Activated naive CD8-positive, alpha-beta T cell treated with anti-CD3 and anti-CD28 coated beads, Interleukin-2, amount 10 ng/mL, durations not matched to agents 7 days and 5 days (primary cell): ENCODE results near the gene RPS10. TPM values are rescaled to one million over a fixed set of nuclear protein-coding genes. Genes with fewer than 3 reads are reported as not detected.

Source experiments
- ATAC-seq: fragments of 150-1000 bp; cut with Tn5 transposase; one replicate; pipeline ENCODE4 v1.10.0; 2021; ENCODE audit warnings: low read depth, moderate library complexity
- POLR2A ChIA-PET: fragments of 350-600 bp; sonication (Branson Sonifier 250); formaldehyde crosslinking; loops from one replicate; lab custom pipeline; 2021; ENCODE audit warnings: antibody characterized with exemption; lab: Charles Lee
- DNase-seq: peaks from one replicate; pipeline ENCODE4 v3.0.0; 2021
- H3K27ac Mint-ChIP-seq: one replicate; pipeline ENCODE4 v1.8.0; 2022; ENCODE audit warnings: mild to moderate bottlenecking, mixed read lengths
- H3K27me3 Mint-ChIP-seq: one replicate; pipeline ENCODE4 v1.8.0; 2022; ENCODE audit warnings: mild to moderate bottlenecking, moderate library complexity, mixed read lengths
- H3K36me3 Mint-ChIP-seq: one replicate; pipeline ENCODE4 v1.8.0; 2021; ENCODE audit warnings: mild to moderate bottlenecking, mixed read lengths
- H3K4me1 Mint-ChIP-seq: one replicate; pipeline ENCODE4 v1.8.0; 2021; ENCODE audit warnings: mixed read lengths
- H3K4me3 Mint-ChIP-seq: one replicate; pipeline ENCODE4 v1.8.0; 2022; ENCODE audit warnings: mild to moderate bottlenecking, moderate library complexity, mixed read lengths
- H3K9me3 Mint-ChIP-seq: one replicate; pipeline ENCODE4 v1.8.0; 2021; ENCODE audit warnings: mixed read lengths
- total RNA-seq, 2 experiments: library from RNA; stranded (reverse); gene quantifications; one replicate each; pipeline ENCODE4 v1.2.3, GENCODE V29; 2021

Gene RPS10
- total RNA-seq, 2 experiments from 2014 or later: 1,507 to 1,529 TPM

GRCh38 chr6:34462010-34462409 lies 36.1 kb upstream of the RPS10 start:
- no peaks in the 10 kb centered on the region for H3K36me3 Mint-ChIP-seq
- POLR2A ChIA-PET: no interaction called here
- peaks cover 5% of the 10 kb centered on the region for H3K4me1 Mint-ChIP-seq
- H3K4me3 Mint-ChIP-seq: no peak overlapping the region
- no peak overlapping the region for H3K27ac Mint-ChIP-seq
- H3K9me3 Mint-ChIP-seq: no peaks in the 10 kb centered on the region
- no peak for DNase-seq
- no peak for ATAC-seq
- peaks cover 36% of the 10 kb centered on the region for H3K27me3 Mint-ChIP-seq

- peaks cover 29% of the 10 kb centered on the region for H3K27me3 Mint-ChIP-seq
- no peaks in the 10 kb centered on the region for H3K9me3 Mint-ChIP-seq
These were observed 35.1 kb upstream of the RPS10 start for GRCh38 chr6:34460796-34461507.

GRCh38 chr6:34459899-34460593 lies 34.2 kb upstream of the RPS10 start:
- no peak overlapping the region for H3K27ac Mint-ChIP-seq
- POLR2A ChIA-PET: no interaction called here
- peak; percentile 65 for ATAC-seq

More at GRCh38 chr6:34460796-34461507, 35.1 kb upstream of the RPS10 start:
- DNase-seq (no peak), ATAC-seq (no peak)
- no peaks in the 10 kb centered on the region for H3K36me3 Mint-ChIP-seq
- peaks cover 5% of the 10 kb centered on the region for H3K4me1 Mint-ChIP-seq
- no peak overlapping the region for H3K4me3 Mint-ChIP-seq
- POLR2A ChIA-PET: no interaction called here
- H3K27ac Mint-ChIP-seq: no peak overlapping the region

GRCh38 chr6:34457742-34458735 lies 32.2 kb upstream of the RPS10 start:
- ATAC-seq (no peak), DNase-seq (no peak)
- H3K4me3 Mint-ChIP-seq: no peak overlapping the region
- H3K9me3 Mint-ChIP-seq: no peaks in the 10 kb centered on the region
- no peaks in the 10 kb centered on the region for H3K4me1 Mint-ChIP-seq
- no peak overlapping the region for H3K27ac Mint-ChIP-seq
- POLR2A ChIA-PET: no interaction called here
- H3K27me3 Mint-ChIP-seq: peaks cover 12% of the 10 kb centered on the region
- no peaks in the 10 kb centered on the region for H3K36me3 Mint-ChIP-seq

More at GRCh38 chr6:34459899-34460593, 34.2 kb upstream of the RPS10 start:
- peaks cover under 1% of the 10 kb centered on the region for H3K4me1 Mint-ChIP-seq
- H3K27me3 Mint-ChIP-seq: peaks cover 24% of the 10 kb centered on the region
- H3K36me3 Mint-ChIP-seq: no peaks in the 10 kb centered on the region
- H3K9me3 Mint-ChIP-seq: no peaks in the 10 kb centered on the region
- no peak overlapping the region for H3K4me3 Mint-ChIP-seq
- no peak for DNase-seq

GRCh38 chr6:34457382-34457741 lies 31.5 kb upstream of the RPS10 start:
- peaks cover 8% of the 10 kb centered on the region for H3K27me3 Mint-ChIP-seq
- H3K36me3 Mint-ChIP-seq: no peaks in the 10 kb centered on the region
- POLR2A ChIA-PET: interaction anchor here (0.6 kb wide), 1 partner anchor 1571 kb away, joined by 3 read pairs; no protein-coding TSS in a partner anchor
- no peaks in the 10 kb centered on the region for H3K4me1 Mint-ChIP-seq
- H3K9me3 Mint-ChIP-seq: no peaks in the 10 kb centered on the region
- no peak overlapping the region for H3K4me3 Mint-ChIP-seq
- H3K27ac Mint-ChIP-seq: no peak overlapping the region
- no peak for ATAC-seq
- no peak for DNase-seq

- Mint-ChIP-seq H3K27ac (no peak overlapping the region), H3K27me3 (no peaks in the 10 kb centered on the region), H3K9me3 (no peaks in the 10 kb centered on the region), H3K36me3 (no peaks in the 10 kb centered on the region), H3K4me1 (no peaks in the 10 kb centered on the region), H3K4me3 (no peak overlapping the region)
- DNase-seq (no peak), ATAC-seq (no peak)
- POLR2A ChIA-PET: no interaction called here
These were observed 30.0 kb upstream of the RPS10 start for GRCh38 chr6:34455831-34456230.

GRCh38 chr6:34451192-34451591 lies 25.3 kb upstream of the RPS10 start:
- no peak for DNase-seq
- Mint-ChIP-seq H3K4me3 (no peak overlapping the region), H3K9me3 (no peaks in the 10 kb centered on the region), H3K4me1 (no peaks in the 10 kb centered on the region), H3K27me3 (no peaks in the 10 kb centered on the region), H3K36me3 (no peaks in the 10 kb centered on the region), H3K27ac (no peak overlapping the region)
- ATAC-seq: no peak
- POLR2A ChIA-PET: no interaction called here

- Mint-ChIP-seq H3K27me3 (peaks cover 2% of the 10 kb centered on the region), H3K4me1 (no peaks in the 10 kb centered on the region), H3K4me3 (no peak overlapping the region), H3K27ac (no peak overlapping the region), H3K9me3 (no peaks in the 10 kb centered on the region), H3K36me3 (no peaks in the 10 kb centered on the region)
- ATAC-seq (no peak), DNase-seq (no peak)
- POLR2A ChIA-PET: no interaction called here
These were observed 22.0 kb upstream of the RPS10 start for GRCh38 chr6:34447910-34448309.

GRCh38 chr6:34447386-34447785 lies 21.5 kb upstream of the RPS10 start:
- Mint-ChIP-seq H3K27me3 (peaks cover 3% of the 10 kb centered on the region), H3K9me3 (no peaks in the 10 kb centered on the region), H3K27ac (no peak overlapping the region), H3K4me3 (no peak overlapping the region), H3K36me3 (no peaks in the 10 kb centered on the region), H3K4me1 (no peaks in the 10 kb centered on the region)
- POLR2A ChIA-PET: no interaction called here
- ATAC-seq: no peak
- no peak for DNase-seq

- ATAC-seq (no peak), DNase-seq (no peak)
- no peaks in the 10 kb centered on the region for H3K9me3 Mint-ChIP-seq
- POLR2A ChIA-PET: no interaction called here
- H3K4me3 Mint-ChIP-seq: no peak overlapping the region
- no peak overlapping the region for H3K27ac Mint-ChIP-seq
- peaks cover 2% of the 10 kb centered on the region for H3K4me1 Mint-ChIP-seq
- H3K27me3 Mint-ChIP-seq: peaks cover 3% of the 10 kb centered on the region
- H3K36me3 Mint-ChIP-seq: no peaks in the 10 kb centered on the region
These were observed 19.5 kb upstream of the RPS10 start for GRCh38 chr6:34445313-34445860.

GRCh38 chr6:34441526-34441925 lies 15.7 kb upstream of the RPS10 start:
- H3K27ac Mint-ChIP-seq: peak overlapping the region; percentile 17
- H3K4me3 Mint-ChIP-seq: no peak overlapping the region
- peaks cover 2% of the 10 kb centered on the region for H3K9me3 Mint-ChIP-seq
- DNase-seq: no peak
- peaks cover 3% of the 10 kb centered on the region for H3K27me3 Mint-ChIP-seq
- POLR2A ChIA-PET: no interaction called here
- ATAC-seq: no peak
- peaks cover 2% of the 10 kb centered on the region for H3K4me1 Mint-ChIP-seq
- no peaks in the 10 kb centered on the region for H3K36me3 Mint-ChIP-seq

GRCh38 chr6:34439442-34439841 lies 13.6 kb upstream of the RPS10 start:
- no peak for ATAC-seq
- Mint-ChIP-seq H3K4me3 (no peak overlapping the region), H3K27me3 (peaks cover 3% of the 10 kb centered on the region), H3K36me3 (no peaks in the 10 kb centered on the region), H3K27ac (no peak overlapping the region), H3K9me3 (peaks cover 2% of the 10 kb centered on the region), H3K4me1 (peaks cover 2% of the 10 kb centered on the region)
- POLR2A ChIA-PET: no interaction called here
- DNase-seq: no peak

- POLR2A ChIA-PET: no interaction called here
- Mint-ChIP-seq H3K4me3 (no peak overlapping the region), H3K9me3 (peaks cover 2% of the 10 kb centered on the region), H3K4me1 (peaks cover 2% of the 10 kb centered on the region), H3K36me3 (no peaks in the 10 kb centered on the region), H3K27me3 (peaks cover 3% of the 10 kb centered on the region), H3K27ac (no peak overlapping the region)
- no peak for DNase-seq
- no peak for ATAC-seq
These were observed 12.8 kb upstream of the RPS10 start for GRCh38 chr6:34438705-34439104.
